Activated naive CD4-positive, alpha-beta T cell treated with anti-CD3 and anti-CD28 coated beads, Interleukin-2, amount 50 U/mL, for 16 hours (primary cell): Measurements from ENCODE around the gene FUT1.
"Not testable (repeated sequence)": the region's sequence is repeated elsewhere in the genome, so short reads cannot be mapped to it uniquely, and the experiment has no call there.

Source experiments
- DNase-seq: peaks from one replicate; pipeline ENCODE4 v3.0.0-alpha.2; 2020

FUT1 gene

DNA sequence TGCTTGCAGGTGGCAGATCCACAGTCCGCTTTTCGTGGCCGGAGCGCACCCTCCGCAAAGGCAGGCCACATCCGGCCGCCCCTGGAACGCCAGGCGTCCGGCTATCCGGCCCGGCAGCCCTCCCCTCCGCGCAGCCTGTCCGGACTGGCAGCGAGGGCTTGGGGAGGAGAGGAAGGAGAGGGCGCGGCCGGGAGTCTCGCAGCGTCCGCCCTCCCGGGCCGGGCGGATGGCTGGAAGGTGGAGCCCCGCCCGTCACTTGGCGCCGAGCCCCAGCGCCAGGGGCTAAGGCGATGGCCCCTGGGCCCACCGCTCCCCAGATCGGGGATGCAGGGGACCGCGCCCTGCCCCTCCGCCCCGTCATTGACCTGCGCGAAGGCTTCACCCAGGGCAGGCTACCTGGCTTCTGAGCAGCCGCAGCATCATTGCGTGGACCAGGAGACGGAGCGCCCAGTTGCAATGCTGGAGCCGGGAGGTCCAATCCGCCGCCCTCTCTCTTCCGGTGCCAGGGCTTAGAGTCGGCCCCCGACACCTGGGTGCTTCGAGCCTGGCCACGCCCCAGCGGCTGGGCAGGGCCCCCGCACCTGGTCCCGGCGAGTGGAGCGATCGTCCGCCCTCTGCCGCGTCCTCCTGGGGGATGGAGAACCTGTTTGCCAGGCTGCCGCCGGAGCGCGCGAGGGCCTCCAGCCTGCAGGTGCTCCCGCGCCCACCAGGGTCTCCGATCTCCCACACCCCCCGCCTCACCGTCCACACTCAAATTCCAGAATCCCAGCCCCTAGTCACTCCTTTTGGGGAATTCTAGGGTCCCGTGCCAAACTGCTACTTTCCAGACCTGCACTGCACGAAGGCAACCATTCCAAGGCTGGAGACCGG lies at the start of gene FUT1:
Gene FUT1, minus strand, starts transcription at position 146 of the 870 bp plus-strand sequence. CDS start 1,360 bp downstream, outside the sequence.
- DNase-seq = peak; percentile 37

DNA sequence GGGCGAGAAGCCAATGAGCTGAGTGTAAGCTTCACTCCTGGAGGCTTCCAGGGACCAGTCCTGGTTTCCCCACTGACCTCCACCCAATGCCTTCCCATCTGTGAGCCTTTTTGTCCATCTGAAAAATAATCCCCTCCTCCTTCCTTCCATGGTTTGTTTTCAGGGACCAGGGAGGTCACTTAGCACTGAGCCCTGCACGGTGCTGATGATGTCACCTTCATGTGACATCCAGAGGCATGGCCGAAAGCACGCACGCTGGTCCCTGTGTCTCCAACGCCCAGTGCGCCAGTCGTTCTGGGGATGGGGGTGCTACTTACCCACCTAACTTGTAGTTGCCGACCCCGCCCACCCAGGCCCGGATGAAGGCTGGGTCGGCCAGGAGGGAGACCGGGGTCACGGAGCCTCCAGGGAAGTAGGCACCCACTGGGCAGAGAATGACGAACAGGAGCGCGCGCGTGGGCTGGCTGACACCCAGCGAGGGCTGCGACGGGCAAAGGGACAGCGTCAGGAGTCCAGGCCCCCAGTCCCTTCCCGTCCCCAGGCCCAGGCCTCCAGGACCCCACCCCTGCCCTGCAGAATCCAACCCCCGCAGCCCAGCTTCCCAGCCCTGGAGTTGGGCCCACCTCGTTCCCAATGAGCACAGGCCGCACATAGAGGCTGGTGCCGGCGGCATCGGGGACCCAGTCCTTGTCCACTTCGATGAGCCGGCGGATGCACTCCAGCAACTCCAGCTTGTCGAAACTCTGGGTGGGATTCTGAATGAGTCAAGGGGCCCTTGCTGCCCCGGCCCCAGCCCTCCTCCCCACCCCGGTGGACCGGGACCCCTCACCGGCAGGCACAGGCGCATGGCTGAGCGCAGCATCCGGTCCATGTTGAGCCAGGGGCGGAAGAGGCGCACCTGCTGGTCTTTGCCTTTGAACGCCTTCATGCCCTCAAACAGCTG lies 47.2 kb upstream of the FUT1 start:
- DNase-seq = no peak

DNA sequence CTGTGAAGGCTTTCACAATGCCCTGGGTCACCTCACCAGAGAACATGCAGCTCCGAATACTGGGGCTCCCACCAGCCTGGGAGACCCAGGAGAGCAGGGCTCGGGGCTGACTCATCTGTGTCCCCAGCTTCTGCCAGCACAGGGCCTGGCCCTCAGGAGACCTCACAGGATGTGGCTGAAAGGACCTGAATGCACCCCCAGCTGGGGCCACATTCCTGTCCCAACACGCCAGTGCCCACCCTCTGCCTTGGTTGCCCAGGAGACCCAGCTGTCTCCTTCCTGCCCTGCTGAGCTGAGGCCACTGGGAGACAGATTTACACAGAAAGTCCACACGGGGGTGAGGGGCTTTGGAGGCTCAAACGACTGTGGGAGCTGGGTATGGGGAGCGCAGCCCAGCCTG lies 46.5 kb upstream of the FUT1 start:
- DNase-seq = no peak

DNA sequence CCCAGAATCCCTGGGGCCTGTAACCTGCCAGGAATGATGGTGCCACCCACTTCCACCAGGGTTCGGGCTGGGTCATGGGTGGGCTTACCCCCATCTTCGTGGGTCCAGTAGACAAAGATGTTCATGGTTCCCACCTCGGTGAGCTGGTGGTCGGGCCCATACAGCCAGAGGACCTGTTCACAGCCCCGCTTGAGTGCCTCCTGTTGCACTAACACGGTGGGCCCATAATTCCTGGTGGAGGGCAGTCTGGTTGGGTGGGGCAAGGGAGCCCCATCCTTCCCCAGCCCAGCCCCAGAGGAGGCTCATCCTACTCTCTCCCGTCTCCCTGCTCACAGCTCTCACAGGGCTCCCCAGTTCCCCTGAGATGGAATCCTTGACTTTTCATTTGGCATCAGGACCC lies 44.7 kb upstream of the FUT1 start:
- DNase-seq = no peak

DNA sequence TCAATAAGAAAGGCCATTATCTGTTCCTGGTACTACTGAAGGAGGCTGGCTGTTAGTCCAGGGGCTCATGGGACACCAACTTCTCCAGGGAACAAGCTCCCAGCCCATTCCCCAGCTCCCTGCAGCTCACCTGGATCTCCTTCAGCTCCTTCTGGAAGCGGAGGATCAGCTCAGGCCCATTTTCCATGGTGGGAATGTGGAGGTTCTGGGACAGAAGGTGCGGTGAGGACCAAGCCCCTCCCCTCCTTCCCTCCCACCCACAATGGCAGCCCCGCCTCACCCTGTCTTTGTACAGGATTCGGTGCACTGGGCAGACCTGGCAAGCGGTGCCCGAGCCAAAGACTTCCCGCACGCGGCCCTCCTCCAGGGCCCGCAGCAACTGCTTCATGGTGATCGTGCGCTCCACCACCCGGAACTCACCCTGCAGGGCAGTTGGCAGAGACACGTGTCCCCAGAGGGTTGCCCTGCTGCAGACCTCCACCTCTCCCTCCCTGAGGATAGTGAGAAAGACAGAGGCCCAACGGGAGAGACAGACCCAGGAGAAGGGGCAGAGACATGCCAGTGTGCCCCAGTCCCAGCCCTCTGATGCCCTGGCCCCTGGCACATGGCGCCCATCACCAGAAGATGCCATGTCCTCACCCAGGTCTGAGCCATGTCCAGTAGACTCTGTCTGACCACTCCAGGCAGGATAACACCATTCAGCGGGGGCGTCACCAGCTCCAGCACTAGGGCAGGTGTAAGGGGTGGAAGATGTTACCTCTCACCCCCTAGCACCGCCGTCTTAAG lies 44.0 kb upstream of the FUT1 start:
- no peak for DNase-seq

DNA sequence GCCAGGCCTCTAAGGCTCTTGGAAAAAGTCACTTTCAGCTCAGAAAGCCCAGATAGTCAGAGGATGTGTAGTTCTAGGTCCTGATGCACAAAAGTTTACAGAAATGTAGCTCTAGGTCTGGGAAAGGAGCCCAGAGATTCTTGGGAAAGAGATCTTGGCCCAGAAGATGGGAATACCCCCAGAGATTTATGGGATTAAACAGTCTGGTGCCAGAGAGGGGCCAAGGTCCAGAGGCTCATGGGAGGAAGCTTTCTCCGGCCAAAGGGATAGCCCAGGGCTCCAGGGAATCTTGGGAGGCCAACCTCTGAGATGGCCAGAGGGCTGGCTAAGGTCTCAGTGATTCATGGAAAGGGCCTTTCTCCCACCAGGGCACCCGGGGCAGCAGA lies 43.2 kb upstream of the FUT1 start:
- no peak for DNase-seq

DNA sequence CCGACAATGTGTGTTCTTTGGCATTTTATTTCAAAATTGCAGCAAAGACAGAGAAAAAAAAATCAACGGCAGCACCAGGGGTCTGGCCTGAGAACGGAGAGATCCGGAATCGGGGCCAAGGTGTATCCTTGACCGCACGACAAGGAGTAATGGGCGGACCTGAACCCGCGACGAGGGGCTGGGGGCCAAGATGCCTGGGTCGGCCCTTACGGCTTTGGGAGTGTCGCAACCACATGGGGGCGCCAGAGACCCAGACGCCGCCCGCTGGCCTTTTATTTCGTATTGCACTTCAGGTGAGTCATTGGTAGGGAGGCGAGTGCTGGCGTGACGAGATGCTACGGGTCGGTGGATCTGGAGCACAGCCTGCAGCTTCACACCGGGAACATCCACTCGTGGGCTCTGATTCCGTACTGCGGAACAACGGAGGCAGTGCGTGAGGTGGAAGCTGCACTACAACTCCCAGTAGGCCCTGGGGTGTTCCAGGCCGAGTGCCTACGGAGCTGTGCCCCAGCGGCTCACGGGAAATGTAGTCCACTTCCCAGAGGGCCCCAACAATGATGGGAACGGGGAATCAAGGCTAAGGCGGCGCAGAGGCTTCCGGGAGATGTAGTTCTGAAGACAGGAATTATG lies 42.7 kb upstream of the FUT1 start:
- DNase-seq = peak; percentile 83

DNA sequence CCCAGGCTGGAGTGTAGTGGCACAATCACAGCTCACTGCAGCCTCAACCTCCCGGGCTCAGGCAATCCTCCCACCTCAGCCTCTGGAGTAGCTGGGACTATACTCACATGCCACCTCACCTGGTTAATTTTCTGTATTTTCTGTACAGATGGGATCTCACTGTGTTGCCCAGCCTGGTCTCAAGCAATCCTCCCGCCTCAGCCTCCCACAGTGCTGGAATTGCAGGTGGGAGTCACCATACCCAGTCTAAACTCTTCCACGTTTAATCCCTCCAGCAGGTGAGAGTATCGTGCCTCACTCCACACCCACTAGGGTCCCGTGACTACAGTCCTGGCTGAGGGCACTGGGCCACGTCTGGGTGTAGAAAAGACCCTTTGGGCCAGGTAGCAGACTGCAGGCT lies 41.9 kb upstream of the FUT1 start:
- DNase-seq = no peak

DNA sequence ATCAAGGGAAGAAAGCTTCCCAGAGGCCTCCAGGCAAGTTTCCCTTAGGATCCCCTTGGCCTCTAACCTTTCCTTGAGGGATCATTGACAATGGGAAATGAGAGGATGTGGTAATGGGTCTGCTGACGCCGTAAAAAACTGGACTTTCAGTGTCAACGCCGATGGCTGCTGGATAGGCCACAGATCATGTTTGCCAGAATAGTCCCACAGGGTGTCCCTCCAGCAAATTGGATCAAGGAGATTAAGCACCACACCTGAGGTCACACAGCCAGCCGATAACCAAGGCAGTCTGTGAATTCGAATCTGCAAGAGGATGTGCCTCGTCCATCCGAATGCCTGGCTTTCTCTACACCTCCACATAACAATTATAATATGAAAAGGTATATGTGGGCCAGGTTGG lies 40.8 kb upstream of the FUT1 start:
- DNase-seq = no peak

DNA sequence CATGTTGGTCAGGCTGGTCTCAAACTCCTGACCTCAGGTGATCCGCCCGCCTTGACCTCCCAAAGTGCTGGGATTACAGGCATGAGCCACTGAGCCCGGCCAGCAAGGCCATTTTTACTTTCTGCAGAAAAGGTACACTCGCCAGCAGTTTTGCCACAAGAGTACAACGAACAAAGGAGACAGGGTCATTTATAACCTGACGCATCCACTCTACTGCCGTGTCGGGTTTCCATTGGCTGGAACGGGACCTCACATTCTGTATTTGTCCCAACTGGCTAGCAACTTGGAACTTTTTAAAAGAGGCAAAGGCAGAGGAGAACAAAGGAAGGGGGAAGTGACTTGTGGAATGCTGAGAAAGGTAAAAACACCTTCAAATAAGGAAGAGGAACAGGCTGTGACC lies 34.9 kb upstream of the FUT1 start:
- not testable (repeated sequence) for DNase-seq

DNA sequence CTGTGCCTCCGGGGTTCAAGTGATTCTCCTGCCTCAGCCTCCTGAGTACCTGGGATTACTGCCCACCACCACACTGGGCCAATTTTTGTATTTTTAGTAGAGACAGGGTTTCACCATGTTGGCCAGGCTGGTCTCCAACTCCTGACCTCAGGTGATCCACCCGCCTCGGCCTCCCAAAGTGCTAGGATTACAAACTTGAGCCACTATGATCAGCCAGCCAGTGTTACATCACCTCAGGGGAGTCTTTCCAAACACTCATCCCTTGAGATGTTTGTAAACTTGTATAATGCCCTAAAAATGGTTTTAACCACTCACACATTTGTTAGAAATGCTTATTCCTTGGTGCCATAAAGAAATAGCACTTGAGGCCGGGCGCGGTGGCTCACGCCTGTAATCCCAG lies 34.0 kb upstream of the FUT1 start:
- DNase-seq = not testable (repeated sequence)

DNA sequence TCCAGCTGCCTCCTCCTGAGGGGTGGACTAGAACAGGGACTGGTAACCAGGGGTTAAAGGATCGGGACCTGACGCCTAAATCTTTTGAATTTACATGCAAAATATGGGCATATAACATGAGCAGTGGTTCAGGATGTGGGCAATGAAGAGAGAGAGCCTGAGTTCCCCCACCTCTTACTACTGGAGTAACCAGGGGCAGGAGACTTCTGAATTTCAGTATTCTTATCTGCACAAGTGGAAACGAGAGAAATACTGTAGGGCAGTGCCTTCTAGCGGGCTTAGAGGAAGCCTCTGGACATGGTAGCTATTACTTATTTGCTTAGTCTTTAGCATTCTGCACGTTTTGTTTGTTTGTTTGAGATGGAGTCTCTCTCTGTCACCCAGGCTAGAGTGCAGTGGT lies 32.1 kb upstream of the FUT1 start:
- no peak for DNase-seq

DNA sequence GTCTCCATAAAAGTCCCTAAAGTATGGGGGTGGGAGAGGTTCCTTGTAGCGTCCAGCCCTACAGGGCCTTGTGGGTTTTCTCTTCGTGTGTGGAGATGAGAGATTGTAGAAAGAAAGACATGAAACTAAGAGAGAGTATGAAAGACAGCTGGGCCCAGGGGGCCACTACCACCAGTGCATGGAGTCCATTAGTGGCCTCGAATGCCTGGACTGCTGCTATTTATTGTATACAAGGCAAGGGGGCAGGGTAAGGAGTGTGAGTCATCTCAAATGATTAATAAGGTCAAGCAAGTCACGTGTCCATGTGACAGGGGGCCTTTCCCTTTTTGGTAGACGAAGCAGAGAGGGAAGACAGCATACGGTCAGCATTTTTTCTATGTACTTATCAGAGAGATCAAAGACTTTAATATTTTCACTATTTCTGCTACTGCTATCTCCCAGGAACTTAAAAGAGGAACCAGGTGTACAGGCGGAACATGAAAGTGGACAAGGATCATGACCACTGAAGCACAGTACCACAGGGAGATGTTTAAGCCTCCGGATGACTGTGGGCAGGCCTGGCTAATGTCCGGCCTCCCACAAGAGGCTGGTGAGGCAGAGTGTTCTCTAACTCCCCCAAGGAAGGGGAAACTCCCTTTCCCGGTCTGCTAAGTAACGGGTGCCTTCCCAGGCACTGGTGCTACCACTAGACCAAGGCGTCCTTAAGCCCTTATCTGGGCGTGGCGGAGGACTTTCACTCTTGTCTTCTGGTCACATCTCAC lies 28.4 kb upstream of the FUT1 start:
- DNase-seq = no peak

DNA sequence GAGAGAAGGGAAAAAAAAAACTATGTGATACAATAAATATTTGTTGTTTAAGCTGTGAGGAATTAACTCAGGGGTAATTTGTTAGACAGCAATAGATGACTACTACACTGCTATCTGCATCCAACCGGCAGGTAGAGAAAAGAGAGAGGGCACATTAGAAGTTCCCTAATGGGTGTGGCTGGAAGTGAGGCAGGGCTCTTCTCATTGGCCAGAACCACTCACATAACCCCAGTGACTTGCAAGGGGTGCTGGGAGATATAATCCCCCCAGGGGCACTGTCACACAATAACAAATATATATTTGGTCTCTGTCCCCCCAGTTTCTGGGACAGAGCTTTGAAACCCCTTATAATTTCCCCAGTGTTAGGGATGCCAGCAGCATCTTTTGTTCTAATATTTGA lies 27.2 kb upstream of the FUT1 start:
- no peak for DNase-seq

DNA sequence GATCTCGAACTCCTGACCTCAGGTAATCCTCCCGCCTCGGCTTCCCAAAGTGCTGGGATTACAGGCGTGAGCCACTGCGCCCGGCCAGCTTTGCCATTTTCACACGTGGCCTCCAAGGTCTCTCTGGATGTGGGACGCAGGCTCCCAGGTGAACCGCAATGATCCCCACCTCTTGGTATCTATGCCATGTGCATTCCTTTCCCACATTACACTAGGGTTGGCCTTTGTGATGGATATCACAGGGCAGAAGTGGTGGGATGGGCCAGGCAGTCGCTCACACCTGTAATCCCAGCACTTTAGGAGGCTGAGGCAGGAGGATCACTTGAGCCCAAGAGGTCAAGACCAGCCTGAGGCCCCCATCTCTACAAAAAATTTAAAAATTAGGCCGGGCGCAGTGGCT lies 25.3 kb upstream of the FUT1 start:
- DNase-seq = no peak

DNA sequence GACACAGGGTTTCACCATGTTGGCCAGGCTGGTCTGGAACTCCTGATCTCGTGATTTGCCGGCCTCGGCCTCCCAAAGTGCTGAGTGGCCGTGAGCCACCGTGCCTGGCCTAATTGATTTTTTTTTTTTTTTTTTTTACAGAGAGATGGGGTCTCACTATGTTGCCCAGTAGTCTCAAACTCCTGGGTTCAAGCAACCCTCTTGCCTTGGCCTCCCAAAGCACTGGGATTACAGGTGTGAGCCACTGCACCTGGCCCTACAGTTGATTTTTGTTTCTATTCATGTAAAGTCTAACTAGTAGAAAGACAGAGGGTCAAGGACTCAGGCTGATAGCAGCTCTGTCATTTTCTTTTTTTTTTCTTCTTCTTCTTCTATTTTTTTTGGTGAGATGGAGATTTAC lies 24.7 kb upstream of the FUT1 start:
- DNase-seq = no peak

DNA sequence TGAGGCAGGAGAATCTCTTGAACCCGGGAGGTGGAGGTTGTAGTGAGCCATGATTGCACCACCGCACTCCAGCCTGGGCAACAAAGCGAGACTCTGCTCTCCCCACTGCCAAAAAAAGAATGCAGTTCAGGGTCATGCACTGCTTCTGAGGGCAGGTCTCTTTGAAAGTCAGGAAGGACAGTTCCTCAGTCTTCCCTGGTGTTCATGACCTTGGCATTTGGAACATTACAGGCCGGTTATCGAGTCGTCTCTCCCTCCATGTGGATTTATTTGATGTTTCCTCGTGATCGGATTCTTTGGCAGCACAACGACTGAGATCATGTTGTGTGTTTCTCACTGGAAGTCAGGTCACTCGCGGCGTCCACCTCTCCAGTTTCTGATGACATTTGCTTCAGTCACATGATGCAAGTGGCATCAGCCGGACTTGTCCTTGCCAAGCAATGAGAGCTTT lies 20.1 kb upstream of the FUT1 start:
- DNase-seq = no peak

DNA sequence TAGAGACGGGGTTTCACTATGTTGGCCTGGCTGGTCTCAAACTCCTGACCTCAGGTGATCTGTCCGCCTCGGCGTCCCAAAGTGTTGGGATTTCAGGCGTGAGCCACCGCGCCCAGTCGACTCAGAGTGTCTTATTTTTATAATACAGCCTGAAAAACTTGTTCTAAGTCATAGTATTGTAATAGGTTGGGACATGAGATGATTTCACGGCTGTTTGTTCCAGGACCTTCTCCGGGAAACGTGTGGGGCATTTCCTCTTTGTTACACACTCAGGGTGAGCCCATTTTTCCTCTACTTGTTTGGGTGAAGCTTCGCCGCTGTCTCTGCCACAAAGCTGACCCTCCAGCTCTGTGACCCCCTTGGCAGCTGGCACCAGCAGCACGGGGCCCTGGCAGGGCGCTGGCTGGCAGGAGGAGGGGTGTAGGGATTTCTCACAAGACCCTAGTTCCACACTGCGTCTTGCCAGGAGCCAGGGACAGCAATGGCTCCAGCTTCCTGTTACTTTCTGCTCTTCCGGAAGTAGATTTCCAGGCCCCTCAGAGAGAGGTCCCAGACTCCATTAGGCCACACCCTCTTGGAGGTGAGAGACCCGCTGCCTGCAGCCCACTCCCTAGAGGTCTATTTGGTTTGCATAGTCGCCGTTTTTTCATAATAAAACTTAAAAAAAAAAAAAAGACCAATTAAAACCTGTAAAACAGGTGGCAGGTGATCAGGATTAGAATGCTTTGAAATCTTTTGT lies 18.5 kb upstream of the FUT1 start:
- no peak for DNase-seq

DNA sequence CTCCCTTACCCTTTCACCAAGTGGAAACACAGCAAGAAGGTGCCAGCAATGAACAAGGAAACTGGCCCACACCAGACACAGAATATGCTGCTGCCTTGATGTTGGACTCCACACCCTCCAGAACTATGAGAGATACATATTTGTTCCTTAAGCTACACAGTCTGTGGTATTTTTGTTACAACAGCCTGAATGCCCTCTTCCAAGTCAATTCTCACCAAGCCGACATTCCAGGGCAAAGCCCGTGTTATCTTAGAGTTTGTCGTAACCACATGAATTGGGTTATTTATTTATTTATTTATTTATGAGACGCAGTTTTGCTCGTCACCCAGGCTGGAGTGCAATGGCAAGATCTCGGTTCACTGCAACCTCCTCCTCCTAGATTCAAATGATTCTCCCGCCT lies 17.8 kb upstream of the FUT1 start:
- no peak for DNase-seq

DNA sequence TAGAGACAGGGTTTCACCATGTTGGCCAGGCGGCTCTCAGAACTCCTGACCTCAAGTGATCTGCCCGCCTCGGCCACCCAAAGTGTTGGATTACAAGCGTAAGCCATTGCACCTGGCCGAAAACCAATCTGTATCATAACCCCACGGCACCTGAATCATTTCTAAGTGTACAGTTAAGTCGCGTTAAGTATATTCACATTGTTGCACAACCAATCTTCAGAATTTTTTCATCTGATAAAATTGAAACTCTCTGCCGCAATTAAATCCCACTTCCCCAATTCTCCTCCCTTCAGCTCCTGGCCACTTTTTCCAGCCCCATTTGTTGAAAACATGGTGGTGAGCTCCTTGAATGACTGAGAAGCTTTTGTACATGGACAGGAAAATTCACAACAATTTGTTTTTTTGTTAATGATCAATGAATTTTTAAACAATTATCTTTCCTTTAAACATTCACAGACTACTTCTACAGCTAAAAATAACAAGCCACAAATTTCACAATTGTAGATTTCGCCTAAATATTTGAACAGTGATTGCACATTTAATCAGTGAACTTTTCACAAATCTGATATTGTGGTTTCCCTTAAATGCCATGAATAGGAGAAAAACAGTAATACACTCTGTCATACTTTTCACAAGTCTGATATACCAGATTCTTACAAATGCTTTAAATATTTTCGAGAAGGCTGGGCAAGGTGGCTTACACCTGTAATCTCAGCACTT lies 16.7 kb upstream of the FUT1 start:
- no peak for DNase-seq
